Measurements from ENCODE around the gene CPEB4. TPM values are rescaled to one million over a fixed set of nuclear protein-coding genes. Genes with fewer than 3 reads are reported as not detected.

The CPEB4 gene
- total and polyA plus RNA-seq, 5 donors from 2014 or later = 3.4 to 42.7 (median 4.7) TPM

Other genes starting within 250 kb of the CPEB4 start
- gene C5orf47, start 100.8 kb downstream of the CPEB4 start, total RNA-seq = not detected
- not detected for gene C5orf47, start 100.8 kb downstream of the CPEB4 start, polyA plus RNA-seq
- not detected for gene NSG2, start 157.4 kb downstream of the CPEB4 start, total RNA-seq
- gene NSG2, start 157.4 kb downstream of the CPEB4 start, polyA plus RNA-seq = not detected